ENCODE measurements around the gene ITIH3.

ITIH3 gene

DNA sequence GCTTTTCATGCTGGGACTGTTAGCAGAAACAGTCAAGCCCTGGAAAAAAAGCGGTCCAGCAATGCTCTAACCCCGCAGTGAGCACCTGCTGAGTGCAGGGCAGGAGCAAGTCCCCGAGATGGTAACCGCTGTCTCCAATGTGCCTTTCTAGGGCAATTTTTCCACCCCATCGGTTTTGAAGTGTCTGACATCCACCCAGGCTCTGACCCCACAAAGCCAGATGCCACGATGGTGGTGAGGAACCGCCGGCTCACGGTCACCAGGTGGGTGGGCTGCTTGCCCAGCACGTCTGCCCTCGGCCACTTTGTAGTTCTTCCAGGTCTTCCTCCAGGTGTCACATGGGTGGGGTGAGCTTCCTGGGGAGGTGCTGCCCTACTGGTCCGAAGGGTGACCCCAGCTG lies 3.2 kb upstream of the ITIH3 start:
- DNase-seq (ENCODE audit: insufficient read length, low spot score): no peak
- FAIRE-seq: no peak
- TF ChIP-seq CTCF (IDR thresholded peaks at IDR 0.05; ENCODE audit: insufficient read depth, missing control alignments): no peak

GRCh38 chr3:52791928-52792327 lies 2.7 kb upstream of the ITIH3 start:
- no peak for TF ChIP-seq CTCF (IDR thresholded peaks at IDR 0.05; ENCODE audit: insufficient read depth, missing control alignments)
- no peak for FAIRE-seq
- DNase-seq (ENCODE audit: insufficient read length, low spot score): no peak

GRCh38 chr3:52792413-52792812 lies 2.2 kb upstream of the ITIH3 start:
- no peak for FAIRE-seq
- no peak for DNase-seq (ENCODE audit: insufficient read length, low spot score)
- no peak for TF ChIP-seq CTCF (IDR thresholded peaks at IDR 0.05; ENCODE audit: insufficient read depth, missing control alignments)

GRCh38 chr3:52792961-52793695 lies 1.5 kb upstream of the ITIH3 start:
- no peak for DNase-seq (ENCODE audit: insufficient read length, low spot score)
- no peak for FAIRE-seq
- no peak for TF ChIP-seq CTCF (IDR thresholded peaks at IDR 0.05; ENCODE audit: insufficient read depth, missing control alignments)

GRCh38 chr3:52793702-52794611 lies 639 bp upstream of the ITIH3 start:
- no peak for TF ChIP-seq CTCF (IDR thresholded peaks at IDR 0.05; ENCODE audit: insufficient read depth, missing control alignments)
- DNase-seq (ENCODE audit: insufficient read length, low spot score): no peak
- FAIRE-seq: no peak

DNA sequence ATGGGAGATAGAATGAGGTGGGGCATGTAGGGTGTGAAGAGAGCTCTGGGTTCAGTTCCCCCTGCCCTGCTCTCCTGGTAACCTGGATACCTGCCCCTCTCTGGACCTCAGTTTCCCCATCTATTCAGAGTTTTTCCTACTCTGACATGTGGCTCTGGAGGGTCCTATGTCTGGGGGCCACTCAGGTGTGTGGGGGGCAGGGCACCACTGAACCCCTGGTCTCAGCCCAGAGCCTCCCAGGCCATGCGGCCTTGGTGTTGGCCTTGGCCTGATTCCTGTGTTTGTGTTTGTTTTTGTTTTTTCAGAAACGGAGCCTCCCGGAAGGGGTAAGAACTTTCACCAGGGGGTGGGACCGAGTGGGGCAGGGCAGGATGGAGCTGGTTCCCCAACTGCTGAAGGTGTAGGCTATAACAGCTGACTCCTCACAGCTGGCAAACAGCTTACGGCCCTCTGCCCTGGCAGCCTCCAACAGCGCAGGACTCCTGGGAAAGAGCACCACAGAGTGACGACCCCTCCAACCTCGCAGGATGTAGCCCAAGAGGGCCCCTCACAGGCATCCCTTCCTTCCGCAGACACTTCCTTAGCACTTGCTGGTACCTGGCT lies 803 bp downstream of the ITIH3 start:
- FAIRE-seq: no peak
- TF ChIP-seq CTCF (IDR thresholded peaks at IDR 0.05; ENCODE audit: insufficient read depth, missing control alignments): no peak
- no peak for DNase-seq (ENCODE audit: insufficient read length, low spot score)
